GM12892 (cell line): ENCODE results near the gene FAM174C.

Experiments used
- POLR2A ChIP-seq: IDR thresholded peaks from 2 replicates; pipeline ENCODE4 v1.6.1; 2011; ENCODE audit warnings: low read depth, low read length, control low read depth
- POLR2AphosphoS5 ChIP-seq: IDR thresholded peaks from 2 replicates; pipeline ENCODE4 v1.6.1; 2011; ENCODE audit warnings: low read depth, low read length, control low read depth
- TAF1 ChIP-seq: IDR thresholded peaks from 2 replicates; pipeline ENCODE4 v1.6.1; 2011; ENCODE audit warnings: low read depth, mild to moderate bottlenecking, control low read depth, low read length, borderline replicate concordance

DNA sequence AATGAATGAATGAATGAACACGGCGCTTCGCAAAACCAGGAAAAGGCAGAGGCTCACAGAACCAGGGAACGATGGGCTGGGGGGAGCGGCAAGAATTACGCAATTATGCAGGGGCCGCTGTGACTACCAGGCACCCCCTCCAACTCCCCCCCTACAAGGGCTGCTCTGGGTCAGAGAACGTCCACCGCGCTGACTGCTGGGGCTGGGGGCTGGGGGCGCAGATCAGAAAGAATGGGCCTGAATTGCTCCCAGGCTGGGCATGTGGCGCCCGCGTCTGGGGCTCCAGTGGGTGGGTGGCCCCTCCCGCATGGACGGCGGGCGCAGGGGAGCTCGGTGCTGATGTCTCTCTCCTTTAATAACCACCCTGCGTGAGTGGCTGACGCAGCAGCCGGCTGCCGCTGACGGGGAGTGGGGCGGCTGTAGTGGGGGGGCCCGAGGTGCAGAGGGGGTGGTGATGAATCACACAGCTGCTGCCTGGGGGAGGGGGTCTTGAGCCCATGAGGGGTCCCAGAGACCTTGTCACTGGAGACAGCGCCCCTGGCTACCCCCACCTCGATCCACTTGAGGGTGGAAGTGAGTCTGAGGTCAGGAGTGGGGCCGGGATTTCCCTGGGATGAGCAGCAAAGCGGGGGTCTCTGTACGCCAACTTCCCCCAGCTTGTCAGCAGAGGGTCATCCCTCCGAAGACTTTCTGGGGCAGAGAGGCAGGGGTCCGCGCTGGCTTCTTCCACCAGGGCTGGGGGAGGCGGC is 7.7 kb upstream of the FAM174C start:
- no peak for TF ChIP-seq POLR2A
- TF ChIP-seq POLR2AphosphoS5: no peak
- TF ChIP-seq TAF1: no peak
